Endothelial cell of umbilical vein (primary cell): ENCODE results near the gene HSD17B11. TPM values are rescaled to one million over a fixed set of nuclear protein-coding genes. Genes with fewer than 3 reads are reported as not detected.

Experiments used
- BruUV-seq: library from RNA; stranded (reverse); fragments of 400-500 nt; replicated peaks from 2 replicates; lab custom pipeline; 2021; lab: Mats Ljungman, UMichigan
- CTCF ChIA-PET: fragments of 300-600, 350-600 bp; sonication (Branson Sonifier 250); formaldehyde crosslinking; loops from one replicate; lab custom pipeline; 2021; ENCODE audit warnings: antibody characterized with exemption, inconsistent platforms; lab: Charles Lee
- POLR2A ChIA-PET: fragments of 300-600, 350-600 bp; sonication (Branson Sonifier 250); formaldehyde crosslinking; loops from one replicate; lab custom pipeline; 2021; ENCODE audit warnings: antibody characterized with exemption, inconsistent platforms; lab: Charles Lee
- DNase-seq: peaks from one replicate; pipeline ENCODE4 v3.0.0-alpha.2; 2011; ENCODE audit warnings: low read depth, low spot score
- FAIRE-seq: peaks from 2 replicates; lab custom pipeline; 2011; peaks lifted over from hg19 to GRCh38; lab: Jason Lieb, UNC
- H2AFZ ChIP-seq: 2 replicates; pipeline ENCODE4 v1.6.0; 2012; ENCODE audit warnings: low read depth, low read length, control low read depth, inconsistent platforms
- H3K27ac ChIP-seq: 2 replicates; pipeline ENCODE4 v1.5.1; 2011; ENCODE audit warnings: low read depth, mild to moderate bottlenecking, control low read depth, low read length, moderate library complexity; ENCODE audit not compliant: insufficient read depth
- H3K27me3 ChIP-seq, 2 experiments: 2 replicates each; pipeline versions ENCODE4 v1.6.0 to v1.6.1; 2011; ENCODE audit warnings: low read length in 2 of 2, mixed read lengths in 1 of 2; ENCODE audit not compliant: control insufficient read depth in 2 of 2, insufficient read depth in 2 of 2
- H3K36me3 ChIP-seq, 2 experiments: 2 replicates in 1 of 2; 3 replicates in 1 of 2; pipeline ENCODE4 v1.5.1; 2011; ENCODE audit warnings: low read length in 2 of 2, mild to moderate bottlenecking in 1 of 2, moderate library complexity in 1 of 2; ENCODE audit not compliant: control insufficient read depth in 2 of 2, insufficient read depth in 2 of 2; ENCODE audit errors: extremely low read depth in 1 of 2
- H3K4me1 ChIP-seq: 3 replicates; pipeline ENCODE4 v1.5.1; 2011; ENCODE audit warnings: mild to moderate bottlenecking, low read length; ENCODE audit not compliant: control insufficient read depth, insufficient read depth; ENCODE audit errors: extremely low read depth
- H3K4me2 ChIP-seq: 2 replicates; pipeline ENCODE4 v1.6.1; 2011; ENCODE audit warnings: low read length, control low read depth, mixed read lengths; ENCODE audit not compliant: insufficient read depth
- H3K4me3 ChIP-seq, 3 experiments: fragments of 200-600 bp in 1 of 3; sonication (generic), shearing (Covaris generic) in 1 of 3; replicated peaks in 1 of 3; 2 replicates each; pipeline ENCODE4 v1.5.1; 2011 to 2016; ENCODE audit warnings: control low read depth in 3 of 3, low read length in 3 of 3, mild to moderate bottlenecking in 2 of 3, inconsistent platforms in 1 of 3, low read depth in 1 of 3, moderate library complexity in 1 of 3; ENCODE audit not compliant: insufficient read depth in 1 of 3
- H3K79me2 ChIP-seq: 2 replicates; pipeline ENCODE4 v1.6.0; 2012; ENCODE audit warnings: low read length, inconsistent platforms; ENCODE audit not compliant: control insufficient read depth, insufficient read depth
- H3K9ac ChIP-seq: replicated peaks from 2 replicates; pipeline ENCODE3; 2011; ENCODE audit warnings: low read length, control low read depth; ENCODE audit not compliant: insufficient read depth; ENCODE audit errors: extremely low read depth
- H3K9me1 ChIP-seq: replicated peaks from 3 replicates; pipeline ENCODE4 v1.6.0; 2011; ENCODE audit warnings: mild to moderate bottlenecking, low read length; ENCODE audit not compliant: control insufficient read depth, insufficient read depth; ENCODE audit errors: extremely low read depth
- H3K9me3 ChIP-seq: replicated peaks from 2 replicates; pipeline ENCODE4 v1.5.1; 2012; ENCODE audit warnings: low read length, inconsistent platforms; ENCODE audit not compliant: control insufficient read depth, insufficient read depth
- H4K20me1 ChIP-seq: replicated peaks from 2 replicates; pipeline ENCODE3; 2011; ENCODE audit warnings: mild to moderate bottlenecking, low read length; ENCODE audit not compliant: control insufficient read depth, insufficient read depth; ENCODE audit errors: extremely low read depth
- EZH2 ChIP-seq: IDR thresholded peaks from 2 replicates; pipeline ENCODE4 v1.6.1; 2012; ENCODE audit warnings: borderline replicate concordance, low read depth, mild to moderate bottlenecking, moderate library complexity, low read length, inconsistent platforms; ENCODE audit not compliant: severe bottlenecking
- FOS ChIP-seq: IDR thresholded peaks from 2 replicates; pipeline ENCODE4 v1.6.1; 2011; ENCODE audit warnings: mild to moderate bottlenecking, low read length, moderate library complexity, borderline replicate concordance; ENCODE audit not compliant: insufficient read depth
- GATA2 ChIP-seq: IDR thresholded peaks from 2 replicates; pipeline ENCODE4 v1.7.0; 2011; ENCODE audit warnings: low read depth, mild to moderate bottlenecking, moderate library complexity, mixed read lengths, low read length; ENCODE audit not compliant: insufficient read length, insufficient read depth
- JUN ChIP-seq: IDR thresholded peaks from 2 replicates; pipeline ENCODE4 v1.6.1; 2011; ENCODE audit warnings: borderline replicate concordance, low read depth; ENCODE audit not compliant: insufficient read length, insufficient read depth
- MYC ChIP-seq: IDR thresholded peaks from one replicate; pipeline ENCODE4 v1.6.1; 2011; ENCODE audit warnings: mild to moderate bottlenecking, low read depth, low read length
- POLR2A ChIP-seq: IDR thresholded peaks from 2 replicates; pipeline ENCODE4 v1.6.1; 2012; ENCODE audit warnings: low read depth, mild to moderate bottlenecking, control low read depth, low read length
- POLR2AphosphoS5 ChIP-seq: IDR thresholded peaks from 2 replicates; pipeline ENCODE4 v1.6.1; 2012; ENCODE audit warnings: low read depth, mild to moderate bottlenecking, control low read depth, low read length, moderate library complexity; ENCODE audit not compliant: insufficient read depth
- dilution Hi-C: fragments of 300-500 bp; cut with MboI; formaldehyde crosslinking; loops from one replicate; pipeline ENCODE4 v1.15.0; 2019; ENCODE audit warnings: low sequenced_read_pairs; ENCODE audit not compliant: extremely low pct_ligation_motif_present
- intact Hi-C: fragments of 100-400 bp; cut with micrococcal nuclease; formaldehyde crosslinking; loops from one replicate; pipeline ENCODE4 v1.10.0; 2022
- polyA plus RNA-seq, 4 experiments: library from polyadenylated mRNA; depleted of rRNA in 3 of 4; stranded (reverse) in 3 of 4; unstranded in 1 of 4; fragments of >200 nt; gene quantifications; 2 replicates each; pipeline versions ENCODE4 v1.2.1 to v1.2.3, GENCODE V29; 2011 to 2012; ENCODE audit warnings: missing spikeins in 1 of 4
- total RNA-seq: library from RNA; stranded (reverse); gene quantifications from 2 replicates; pipeline ENCODE4 v1.2.3, GENCODE V29; 2021
- TF ChIP-seq, protein P1 (sequence below), 2 donors: IDR thresholded peaks; 1 replicate in 1 of 2; 2 replicates in 1 of 2; pipeline ENCODE4 v1.5.1; 2011; ENCODE audit warnings: low read length in 2 of 2, mild to moderate bottlenecking in 2 of 2, moderate library complexity in 2 of 2, control low read depth in 1 of 2, inconsistent platforms in 1 of 2, low read depth in 1 of 2; ENCODE audit not compliant: insufficient read depth in 1 of 2; ENCODE audit errors: extremely low read depth in 1 of 2
- TF ChIP-seq, protein P2 (sequence below): IDR thresholded peaks from 2 replicates; pipeline ENCODE4 v1.6.1; 2011; ENCODE audit not compliant: insufficient read depth, insufficient read length

The HSD17B11 gene
- total and polyA plus RNA-seq, 2 donors (not counting 3 experiments of a cell fraction or from before 2014, with no cell fraction given) = 10.7 to 21.1 TPM

DNA sequence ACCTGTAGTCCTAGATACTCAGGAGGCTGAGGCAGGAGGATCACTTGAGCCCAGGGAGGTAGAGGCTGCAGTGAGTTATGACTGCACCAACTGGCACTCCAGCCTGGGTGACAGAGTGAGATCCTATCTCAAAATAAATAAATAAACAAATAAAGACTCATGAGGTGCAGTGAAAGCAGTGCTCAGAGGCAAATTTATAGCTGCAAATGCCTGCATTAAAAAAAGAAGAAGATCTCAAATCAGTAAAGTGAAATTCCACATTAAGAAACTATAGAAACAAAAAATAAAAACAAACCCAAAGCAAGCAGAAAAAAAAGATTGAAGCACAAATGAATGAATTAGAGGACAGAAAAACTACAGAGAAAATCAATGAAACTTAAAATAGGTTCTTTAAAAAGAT lies 45.8 kb downstream of the HSD17B11 start:
- no TSS peak for BruUV-seq
- H3K4me2 ChIP-seq = no peak overlapping the region

GRCh38 chr4:87342872-87343271 lies 48.1 kb downstream of the HSD17B11 start:
- Histone ChIP-seq H3K9me1 (no peaks in the 10 kb centered on the region), H3K4me3 (no peak overlapping the region), H3K9me3 (no peaks in the 10 kb centered on the region), H3K4me2 (no peak overlapping the region), H3K4me1 (no peaks in the 10 kb centered on the region), H4K20me1 (no peaks in the 10 kb centered on the region), H3K9ac (no peak overlapping the region), H3K79me2 (no peaks in the 10 kb centered on the region), H3K27ac (no peak overlapping the region), H3K36me3 (no peaks in the 10 kb centered on the region), H2AFZ (no peak overlapping the region), H3K27me3 (no peaks in the 10 kb centered on the region)
- no peak for TF ChIP-seq GATA2
- TF ChIP-seq JUN = no peak
- no peak for TF ChIP-seq EZH2
- TF ChIP-seq FOS = no peak
- no peak for TF ChIP-seq POLR2A
- TF ChIP-seq, protein P1, sequence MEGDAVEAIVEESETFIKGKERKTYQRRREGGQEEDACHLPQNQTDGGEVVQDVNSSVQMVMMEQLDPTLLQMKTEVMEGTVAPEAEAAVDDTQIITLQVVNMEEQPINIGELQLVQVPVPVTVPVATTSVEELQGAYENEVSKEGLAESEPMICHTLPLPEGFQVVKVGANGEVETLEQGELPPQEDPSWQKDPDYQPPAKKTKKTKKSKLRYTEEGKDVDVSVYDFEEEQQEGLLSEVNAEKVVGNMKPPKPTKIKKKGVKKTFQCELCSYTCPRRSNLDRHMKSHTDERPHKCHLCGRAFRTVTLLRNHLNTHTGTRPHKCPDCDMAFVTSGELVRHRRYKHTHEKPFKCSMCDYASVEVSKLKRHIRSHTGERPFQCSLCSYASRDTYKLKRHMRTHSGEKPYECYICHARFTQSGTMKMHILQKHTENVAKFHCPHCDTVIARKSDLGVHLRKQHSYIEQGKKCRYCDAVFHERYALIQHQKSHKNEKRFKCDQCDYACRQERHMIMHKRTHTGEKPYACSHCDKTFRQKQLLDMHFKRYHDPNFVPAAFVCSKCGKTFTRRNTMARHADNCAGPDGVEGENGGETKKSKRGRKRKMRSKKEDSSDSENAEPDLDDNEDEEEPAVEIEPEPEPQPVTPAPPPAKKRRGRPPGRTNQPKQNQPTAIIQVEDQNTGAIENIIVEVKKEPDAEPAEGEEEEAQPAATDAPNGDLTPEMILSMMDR (IDR thresholded peaks at IDR 0.05; ENCODE audit: extremely low read depth in 1 of 2, insufficient read depth in 1 of 2, low read depth in 1 of 2, low read length in 2 of 2) = no peak
- no peak for TF ChIP-seq POLR2AphosphoS5
- TF ChIP-seq, protein P2, sequence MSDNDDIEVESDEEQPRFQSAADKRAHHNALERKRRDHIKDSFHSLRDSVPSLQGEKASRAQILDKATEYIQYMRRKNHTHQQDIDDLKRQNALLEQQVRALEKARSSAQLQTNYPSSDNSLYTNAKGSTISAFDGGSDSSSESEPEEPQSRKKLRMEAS = no peak
- no peak for TF ChIP-seq MYC
- ChIA-PET CTCF (no interaction called here), POLR2A (no interaction called here)
- DNase-seq = no peak
- no peak for FAIRE-seq
- dilution Hi-C loops (no loop called here), intact Hi-C loops (no loop called here)
- no TSS peak for BruUV-seq

More for the DNA sequence above, 45.8 kb downstream of the HSD17B11 start:
- Histone ChIP-seq H4K20me1 (no peaks in the 10 kb centered on the region), H3K9ac (no peak overlapping the region), H3K27me3 (no peaks in the 10 kb centered on the region), H2AFZ (no peak overlapping the region), H3K9me3 (no peaks in the 10 kb centered on the region), H3K27ac (no peak overlapping the region), H3K79me2 (no peaks in the 10 kb centered on the region), H3K36me3 (no peaks in the 10 kb centered on the region), H3K4me3 (no peak overlapping the region), H3K9me1 (no peaks in the 10 kb centered on the region), H3K4me1 (no peaks in the 10 kb centered on the region)
- ChIA-PET POLR2A (no interaction called here), CTCF (no interaction called here)
- no peak for DNase-seq
- intact Hi-C loops (no loop called here), dilution Hi-C loops (no loop called here)
- FAIRE-seq = no peak
- TF ChIP-seq JUN (no peak), POLR2AphosphoS5 (no peak), MYC (no peak), GATA2 (no peak)
- TF ChIP-seq, protein P2 = no peak
- TF ChIP-seq, protein P1 (IDR thresholded peaks at IDR 0.05; ENCODE audit: extremely low read depth in 1 of 2, insufficient read depth in 1 of 2, low read depth in 1 of 2, low read length in 2 of 2) = no peak
